ENCODE results near the gene HECTD4.
A peak's percentile ranks its signal among the peaks of the same experiment; 100 is the strongest.

HECTD4 gene

DNA sequence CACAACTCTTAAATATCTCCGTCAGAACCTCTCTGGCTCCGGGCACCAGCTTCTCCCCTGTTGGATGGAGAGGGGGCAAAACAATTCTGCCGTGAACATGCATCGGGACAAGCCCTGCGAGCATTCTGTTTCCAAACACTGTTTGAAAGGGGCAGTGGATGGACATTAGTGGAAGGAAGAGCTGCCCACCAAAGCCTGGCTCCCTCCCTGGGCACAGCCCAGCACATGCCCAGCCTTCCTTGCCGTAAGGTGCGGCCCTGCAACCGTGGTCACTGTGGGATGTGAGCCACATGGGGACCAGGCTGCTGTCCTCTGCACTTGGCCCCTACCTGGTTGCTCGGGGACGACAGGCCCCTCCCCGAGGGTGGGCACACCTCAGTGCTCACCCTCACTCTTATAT lies 202.9 kb downstream of the HECTD4 start:
- no peak overlapping the region for H3K27ac ChIP-seq
- TF ChIP-seq, protein P1, sequence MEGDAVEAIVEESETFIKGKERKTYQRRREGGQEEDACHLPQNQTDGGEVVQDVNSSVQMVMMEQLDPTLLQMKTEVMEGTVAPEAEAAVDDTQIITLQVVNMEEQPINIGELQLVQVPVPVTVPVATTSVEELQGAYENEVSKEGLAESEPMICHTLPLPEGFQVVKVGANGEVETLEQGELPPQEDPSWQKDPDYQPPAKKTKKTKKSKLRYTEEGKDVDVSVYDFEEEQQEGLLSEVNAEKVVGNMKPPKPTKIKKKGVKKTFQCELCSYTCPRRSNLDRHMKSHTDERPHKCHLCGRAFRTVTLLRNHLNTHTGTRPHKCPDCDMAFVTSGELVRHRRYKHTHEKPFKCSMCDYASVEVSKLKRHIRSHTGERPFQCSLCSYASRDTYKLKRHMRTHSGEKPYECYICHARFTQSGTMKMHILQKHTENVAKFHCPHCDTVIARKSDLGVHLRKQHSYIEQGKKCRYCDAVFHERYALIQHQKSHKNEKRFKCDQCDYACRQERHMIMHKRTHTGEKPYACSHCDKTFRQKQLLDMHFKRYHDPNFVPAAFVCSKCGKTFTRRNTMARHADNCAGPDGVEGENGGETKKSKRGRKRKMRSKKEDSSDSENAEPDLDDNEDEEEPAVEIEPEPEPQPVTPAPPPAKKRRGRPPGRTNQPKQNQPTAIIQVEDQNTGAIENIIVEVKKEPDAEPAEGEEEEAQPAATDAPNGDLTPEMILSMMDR (IDR thresholded peaks at IDR 0.05), result no peak
- TF ChIP-seq ZFX (IDR thresholded peaks at IDR 0.05; ENCODE audit: borderline replicate concordance), result no peak

DNA sequence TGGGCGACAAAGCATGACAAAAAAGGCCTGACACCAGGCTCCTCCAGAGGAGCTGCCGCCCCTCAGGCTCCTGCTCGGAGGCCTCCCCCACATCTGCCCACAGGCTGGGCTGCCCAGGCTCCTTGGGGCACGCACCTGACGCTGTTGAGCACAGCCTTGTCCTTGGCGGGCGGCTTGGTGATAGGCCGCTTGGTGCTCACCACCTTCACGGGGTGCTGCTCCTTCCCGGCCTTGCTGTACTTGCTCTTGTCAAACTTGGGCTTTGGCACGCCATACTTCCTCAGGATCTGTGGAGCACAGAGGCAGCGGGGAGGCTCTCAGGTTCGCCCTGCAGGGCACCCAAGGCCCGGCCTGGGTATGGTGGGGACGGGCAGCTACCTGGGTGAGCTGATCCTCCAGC lies 203.4 kb downstream of the HECTD4 start:
- TF ChIP-seq, protein P1 (IDR thresholded peaks at IDR 0.05), result no peak
- no peak for TF ChIP-seq ZFX (IDR thresholded peaks at IDR 0.05; ENCODE audit: borderline replicate concordance)
- no peak overlapping the region for H3K27ac ChIP-seq

DNA sequence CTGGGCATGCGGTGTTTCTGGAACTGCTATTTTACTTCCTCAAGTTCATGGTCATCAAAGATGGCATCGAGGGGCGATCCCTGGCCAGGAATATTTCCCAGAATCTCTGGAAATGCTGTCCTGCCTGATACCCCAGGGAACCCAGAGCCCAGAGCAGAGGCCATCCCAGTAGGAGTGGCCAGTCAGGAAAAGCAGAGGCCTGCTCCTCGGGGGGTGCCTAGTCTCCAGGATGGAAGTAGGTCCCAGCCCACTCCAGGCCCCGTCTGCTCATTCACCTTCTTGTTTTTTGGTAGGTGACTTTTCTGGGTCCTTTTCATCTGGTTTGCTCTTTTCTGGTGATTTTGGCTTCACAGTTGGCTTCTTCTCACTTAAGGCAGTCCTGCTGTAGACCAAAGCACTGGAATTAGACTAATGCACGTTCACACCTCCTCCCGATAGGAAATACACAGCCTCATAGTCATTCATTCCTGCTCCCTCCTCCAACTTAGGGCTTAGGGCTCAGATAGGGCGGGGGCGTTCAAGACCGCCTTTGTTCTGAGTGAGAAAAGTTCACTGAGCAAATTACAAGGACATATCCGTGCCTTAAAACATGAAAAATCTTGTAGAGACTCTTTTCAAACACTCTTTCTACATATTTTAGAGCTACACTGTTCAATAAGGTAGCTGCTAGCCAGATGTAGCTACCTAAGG lies 205.8 kb downstream of the HECTD4 start:
- no peak overlapping the region for H3K27ac ChIP-seq
- TF ChIP-seq ZFX (IDR thresholded peaks at IDR 0.05; ENCODE audit: borderline replicate concordance), result no peak
- TF ChIP-seq, protein P1 (IDR thresholded peaks at IDR 0.05), result no peak

DNA sequence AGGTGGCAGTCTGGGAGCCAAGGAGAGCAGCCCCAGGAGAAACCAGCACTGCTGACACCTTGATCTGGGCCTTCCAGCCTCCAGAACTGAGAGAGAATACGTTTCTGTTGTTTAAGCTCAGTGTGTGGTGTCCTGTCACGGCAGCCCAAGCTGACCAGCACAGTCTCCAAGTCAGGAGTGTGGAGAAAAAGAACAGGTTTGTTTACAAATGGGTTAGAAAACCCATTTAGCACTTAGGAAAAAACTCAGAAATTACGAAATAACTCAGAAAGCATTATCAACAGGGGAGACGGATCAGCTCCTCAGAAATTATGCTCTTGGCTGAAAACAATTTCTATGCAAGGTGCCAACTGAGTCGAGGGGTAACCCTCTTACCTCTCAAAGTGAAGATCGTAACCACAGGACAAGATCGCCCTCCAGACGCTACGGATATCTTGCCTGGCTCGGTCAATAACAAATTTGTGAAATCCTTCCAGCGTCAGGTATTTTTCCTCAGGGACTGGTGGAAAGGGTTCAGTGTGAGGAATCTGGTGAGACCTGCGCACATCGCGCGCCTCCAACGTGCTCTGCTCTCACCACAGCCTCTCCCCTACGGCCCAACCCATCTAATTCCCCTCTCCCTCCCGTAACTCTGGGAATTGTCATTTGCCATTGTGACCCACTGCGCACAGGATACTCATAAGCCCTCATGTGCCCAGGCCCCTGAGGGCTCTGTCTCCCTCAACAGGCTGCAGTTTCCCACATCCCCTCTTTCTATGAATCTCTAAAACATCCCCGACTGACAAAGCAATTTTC lies 206.7 kb downstream of the HECTD4 start:
- TF ChIP-seq ZFX (IDR thresholded peaks at IDR 0.05; ENCODE audit: borderline replicate concordance), result no peak
- H3K27ac ChIP-seq, result no peak overlapping the region

DNA sequence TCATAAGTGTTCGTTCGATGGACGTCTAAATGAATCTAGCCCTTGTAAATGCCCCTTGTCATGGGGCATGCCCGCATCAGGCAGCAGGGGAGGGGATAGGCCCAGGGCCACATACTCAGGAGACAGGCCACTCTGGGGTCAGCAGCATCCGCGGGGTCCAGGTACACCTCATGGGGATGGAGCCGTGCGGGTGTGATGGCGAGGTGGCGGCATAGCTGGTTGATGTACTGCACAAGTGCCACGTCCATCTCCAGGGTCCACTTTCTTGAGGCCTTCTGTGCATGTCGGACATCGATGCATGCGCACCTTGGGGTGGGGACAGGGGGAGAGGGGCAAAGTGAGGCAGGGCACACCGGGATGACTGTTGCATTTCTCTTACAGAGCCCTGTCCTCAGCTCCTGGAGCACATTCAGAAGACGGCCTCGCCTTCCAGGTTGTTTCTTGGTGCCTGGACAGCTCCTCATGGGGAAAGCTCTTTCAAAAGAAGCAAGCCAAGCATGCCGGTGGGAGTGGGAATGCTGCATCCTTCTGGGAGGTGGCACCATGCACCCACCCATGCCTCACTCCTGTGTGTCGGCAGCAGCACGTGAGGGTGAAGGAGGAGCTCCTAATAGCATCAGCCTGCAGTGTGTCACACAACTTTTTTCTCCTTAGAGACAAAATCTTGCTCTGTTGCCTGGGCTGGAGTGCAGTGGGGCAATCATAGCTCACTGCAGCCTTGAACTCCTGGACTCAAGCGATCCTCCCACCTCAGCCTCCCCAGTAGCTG lies 209.5 kb downstream of the HECTD4 start:
- no peak for TF ChIP-seq ZFX (IDR thresholded peaks at IDR 0.05; ENCODE audit: borderline replicate concordance)
- TF ChIP-seq, protein P1 (IDR thresholded peaks at IDR 0.05), result no peak
- no peak overlapping the region for H3K27ac ChIP-seq

DNA sequence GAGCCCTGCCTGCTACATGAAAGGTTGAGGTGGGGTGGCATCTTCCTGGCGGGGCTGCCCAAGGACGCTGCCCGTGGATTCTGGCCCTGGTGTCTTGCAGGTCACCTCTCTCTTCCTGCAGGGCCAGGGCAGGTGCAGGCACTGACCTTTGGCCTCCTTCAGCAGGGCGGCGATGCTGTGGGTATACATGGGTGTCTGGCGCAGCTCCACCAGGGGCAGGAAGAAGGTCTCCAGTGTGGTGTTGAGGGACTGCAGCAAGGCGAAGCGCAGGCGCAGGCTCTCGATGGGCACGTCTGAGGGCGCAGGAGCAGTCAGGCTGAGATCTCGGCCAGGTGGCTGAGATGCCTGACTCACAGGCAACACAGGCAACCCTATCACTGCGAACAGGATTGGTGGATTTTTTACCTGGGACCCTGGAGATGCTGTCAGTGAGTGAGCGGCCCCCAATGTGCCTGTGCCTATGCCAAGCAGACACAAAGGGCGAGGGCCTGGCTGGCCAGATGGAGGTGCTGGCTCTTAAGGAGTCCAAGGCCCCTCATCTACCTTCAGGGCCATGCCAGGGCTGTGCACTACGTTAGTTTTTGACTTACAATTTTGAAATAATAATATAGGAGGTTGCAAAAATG lies 211.1 kb downstream of the HECTD4 start:
- no peak for TF ChIP-seq ZFX (IDR thresholded peaks at IDR 0.05; ENCODE audit: borderline replicate concordance)
- TF ChIP-seq, protein P1 (IDR thresholded peaks at IDR 0.05), result no peak

DNA sequence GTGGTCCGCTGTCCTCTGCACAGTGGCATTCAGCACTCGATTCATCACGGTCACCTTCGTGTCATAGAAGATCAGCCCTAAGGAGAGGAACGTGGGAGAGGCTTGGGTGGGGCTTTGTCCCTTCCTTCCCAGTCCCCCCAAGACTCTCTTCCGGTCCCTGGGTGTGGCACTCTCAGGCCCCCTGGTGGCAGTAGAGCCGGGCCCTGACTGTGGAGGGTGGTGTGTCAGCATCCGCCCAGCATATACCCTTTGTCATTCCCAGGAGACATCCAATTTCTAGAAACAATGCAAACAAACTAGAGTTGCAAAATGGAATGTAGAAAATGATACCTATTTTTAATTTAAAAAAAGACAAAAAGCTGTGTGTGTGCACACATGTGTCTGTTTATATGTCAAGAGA lies 211.9 kb downstream of the HECTD4 start:
- TF ChIP-seq, protein P1 (IDR thresholded peaks at IDR 0.05), result peak; percentile 69
- no peak for TF ChIP-seq ZFX (IDR thresholded peaks at IDR 0.05; ENCODE audit: borderline replicate concordance)
- no peak overlapping the region for H3K27ac ChIP-seq

More for the DNA sequence above, 211.1 kb downstream of the HECTD4 start:
- no peak overlapping the region for H3K27ac ChIP-seq
